KOPT-K1 (cell line): ENCODE results near the gene DDIT3.
"Not testable (repeated sequence)": the region's sequence is repeated elsewhere in the genome, so short reads cannot be mapped to it uniquely, and the experiment has no call there.

Experiments used
- H3K27ac ChIP-seq: fragments of 200-600 bp; sonication (generic); 2 replicates; pipeline ENCODE4 v1.5.1; 2016; ENCODE audit warnings: antibody characterized with exemption, mild to moderate bottlenecking, low read depth, low read length; ENCODE audit not compliant: poor library complexity, severe bottlenecking
- H3K36me3 ChIP-seq: fragments of 200-600 bp; sonication (generic); 2 replicates; pipeline ENCODE4 v1.5.1; 2017; ENCODE audit warnings: antibody characterized with exemption, mild to moderate bottlenecking, low read length, moderate library complexity; ENCODE audit not compliant: insufficient read depth
- H3K9me3 ChIP-seq: fragments of 200-600 bp; sonication (generic); 2 replicates; pipeline ENCODE4 v1.5.1; 2017; ENCODE audit warnings: antibody characterized with exemption, low read length, mild to moderate bottlenecking; ENCODE audit not compliant: insufficient read depth, poor library complexity, severe bottlenecking

Gene DDIT3, protein sequence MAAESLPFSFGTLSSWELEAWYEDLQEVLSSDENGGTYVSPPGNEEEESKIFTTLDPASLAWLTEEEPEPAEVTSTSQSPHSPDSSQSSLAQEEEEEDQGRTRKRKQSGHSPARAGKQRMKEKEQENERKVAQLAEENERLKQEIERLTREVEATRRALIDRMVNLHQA

DNA sequence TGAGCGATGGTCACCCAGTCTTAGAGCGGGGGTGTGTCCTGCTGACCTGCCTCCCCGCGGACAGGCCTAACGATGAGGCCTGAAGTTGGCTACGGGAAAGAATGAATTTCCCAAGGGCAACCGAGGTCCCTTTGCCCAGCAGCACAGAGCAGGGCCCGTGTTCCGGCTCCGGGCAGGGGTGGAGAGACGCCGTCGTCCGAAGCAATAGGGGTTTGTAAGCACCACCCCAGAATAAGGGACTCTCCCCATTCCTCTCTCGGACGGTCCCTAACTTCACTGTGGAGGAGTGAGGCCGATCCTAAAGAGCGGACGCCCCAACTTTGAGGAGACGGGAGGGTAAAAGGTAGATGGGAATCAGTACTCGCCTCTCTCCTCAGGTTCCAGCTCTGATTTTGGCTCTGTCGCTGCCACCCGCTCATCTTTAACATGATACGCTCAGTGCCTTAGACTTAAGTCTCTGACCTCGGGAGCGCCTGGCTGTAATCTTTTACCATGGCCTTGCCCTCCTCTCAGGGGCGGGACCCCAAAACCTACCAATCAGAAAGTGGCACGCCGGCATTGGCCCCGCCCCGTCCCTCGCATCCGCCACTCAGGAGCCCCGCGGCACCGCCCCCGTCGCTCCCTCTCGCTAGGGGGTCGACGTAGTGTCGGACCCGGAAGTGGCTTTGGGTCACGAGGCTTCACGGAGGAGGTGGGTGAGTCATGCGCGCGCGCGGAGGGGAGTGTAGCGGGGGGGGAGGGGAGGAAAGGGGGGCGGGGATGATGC, at the start of gene DDIT3:
DDIT3 (minus strand) TSS at position 462 of the 766 bp plus-strand sequence. CDS start 3,108 bp downstream, outside the sequence.
- peak within 1 kb of the TSS; percentile 96 for H3K27ac ChIP-seq
- peaks cover 58% of the 10 kb centered on the region for H3K36me3 ChIP-seq
- no peaks in the 10 kb centered on the region for H3K9me3 ChIP-seq

DNA sequence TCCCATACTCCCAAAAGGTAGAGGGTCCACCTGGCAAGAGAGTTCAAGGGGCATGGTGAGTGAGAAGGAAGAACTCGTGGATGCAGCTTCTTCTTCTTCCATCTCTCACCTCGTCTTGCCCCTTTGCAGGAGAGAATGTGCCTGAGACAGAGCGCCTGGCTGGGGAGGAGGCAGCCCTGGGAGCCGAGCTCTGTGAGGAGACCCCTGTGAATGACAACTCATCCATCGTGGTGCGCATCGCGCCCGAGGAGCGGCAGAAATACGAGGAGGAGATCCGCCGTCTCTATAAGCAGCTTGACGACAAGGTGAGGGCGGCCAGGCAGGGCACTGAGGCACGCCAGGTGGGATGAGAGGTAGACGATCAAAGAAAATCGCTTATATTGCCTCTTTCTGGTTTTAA, 49.5 kb upstream of the DDIT3 start:
- Histone ChIP-seq H3K9me3 (no peaks in the 10 kb centered on the region), H3K27ac (no peak overlapping the region), H3K36me3 (no peaks in the 10 kb centered on the region)

DNA sequence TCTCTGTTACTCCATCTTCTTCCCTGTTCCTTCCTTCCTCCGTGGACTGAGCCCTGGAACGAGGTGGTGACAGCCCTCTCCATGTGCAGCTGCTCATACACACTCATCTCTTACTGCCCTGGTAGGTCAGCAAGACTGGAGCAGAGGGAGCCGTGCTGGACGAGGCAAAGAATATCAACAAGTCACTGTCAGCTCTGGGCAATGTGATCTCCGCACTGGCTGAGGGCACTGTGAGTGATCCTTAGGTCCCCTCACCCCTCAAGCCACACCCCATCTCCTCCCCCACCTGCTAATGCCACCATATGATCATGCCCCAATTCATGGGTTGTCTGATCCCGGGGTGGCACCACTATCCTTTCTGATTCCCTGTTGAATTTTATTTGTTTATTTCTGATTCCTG, 48.5 kb upstream of the DDIT3 start:
- no peaks in the 10 kb centered on the region for H3K9me3 ChIP-seq
- H3K36me3 ChIP-seq, result no peaks in the 10 kb centered on the region
- no peak overlapping the region for H3K27ac ChIP-seq

DNA sequence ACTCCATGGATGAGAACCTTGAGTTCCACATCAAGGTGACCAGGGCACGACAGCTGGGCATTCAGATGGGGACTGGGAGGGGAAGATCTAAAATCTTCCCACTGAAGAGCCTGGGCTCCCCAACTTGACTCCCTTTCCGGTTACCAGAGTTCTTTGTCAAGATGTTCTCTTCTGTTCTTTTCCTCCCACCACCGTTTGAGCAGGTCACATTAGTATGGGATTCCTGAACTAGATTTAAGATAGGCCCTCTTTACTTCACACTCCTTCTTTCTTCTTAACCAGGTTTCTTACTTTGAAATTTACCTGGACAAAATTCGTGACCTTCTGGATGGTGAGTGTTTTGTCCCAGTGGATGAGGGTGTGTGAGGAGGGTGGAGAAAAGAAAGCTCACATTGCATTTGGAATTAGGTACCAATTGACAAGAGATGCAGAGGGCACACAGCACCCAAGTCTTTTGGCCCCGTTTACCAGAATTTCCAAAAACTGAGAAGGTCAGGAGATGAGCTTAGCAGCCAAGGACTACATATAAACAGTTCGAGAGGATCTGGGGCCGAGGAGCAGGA, 43.9 kb upstream of the DDIT3 start:
- no peaks in the 10 kb centered on the region for H3K36me3 ChIP-seq
- H3K27ac ChIP-seq, result no peak overlapping the region
- no peaks in the 10 kb centered on the region for H3K9me3 ChIP-seq

DNA sequence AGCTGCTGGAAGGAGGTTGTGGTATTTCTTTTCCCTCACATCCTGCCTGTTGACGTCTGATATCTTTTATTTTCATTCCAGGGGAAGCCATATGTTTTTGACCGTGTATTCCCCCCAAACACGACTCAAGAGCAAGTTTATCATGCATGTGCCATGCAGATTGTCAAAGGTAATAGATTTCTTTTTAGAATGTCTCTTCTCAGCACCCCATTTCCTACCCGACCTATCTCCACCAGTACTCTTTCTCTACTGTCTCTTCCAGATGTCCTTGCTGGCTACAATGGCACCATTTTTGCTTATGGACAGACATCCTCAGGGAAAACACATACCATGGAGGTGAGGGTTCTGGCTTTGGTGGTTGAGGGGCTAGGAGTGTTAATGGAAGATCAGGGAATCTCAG, 43.0 kb upstream of the DDIT3 start:
- Histone ChIP-seq H3K27ac (no peak overlapping the region), H3K9me3 (no peaks in the 10 kb centered on the region), H3K36me3 (no peaks in the 10 kb centered on the region)

DNA sequence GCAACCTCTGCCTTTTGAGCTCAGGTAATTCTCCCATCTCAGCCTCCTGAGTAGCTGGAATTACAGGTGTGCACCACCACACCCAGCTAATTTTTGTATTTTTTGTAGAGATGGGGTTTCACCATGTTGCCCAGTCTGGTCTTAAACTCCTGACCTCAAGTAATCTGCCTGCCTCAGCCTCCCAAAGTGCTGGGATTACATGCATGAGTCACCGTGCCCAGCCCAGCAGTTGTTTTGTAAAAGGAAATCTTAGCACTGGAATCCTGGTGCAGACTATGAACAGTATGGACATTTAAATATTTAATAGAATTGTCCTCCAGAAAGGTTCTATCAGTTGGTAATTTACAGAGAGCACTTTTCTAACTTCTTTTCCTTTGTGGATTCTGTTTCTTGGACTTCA, 40.8 kb upstream of the DDIT3 start:
- not testable (repeated sequence) for H3K27ac ChIP-seq, H3K36me3 ChIP-seq, H3K9me3 ChIP-seq

DNA sequence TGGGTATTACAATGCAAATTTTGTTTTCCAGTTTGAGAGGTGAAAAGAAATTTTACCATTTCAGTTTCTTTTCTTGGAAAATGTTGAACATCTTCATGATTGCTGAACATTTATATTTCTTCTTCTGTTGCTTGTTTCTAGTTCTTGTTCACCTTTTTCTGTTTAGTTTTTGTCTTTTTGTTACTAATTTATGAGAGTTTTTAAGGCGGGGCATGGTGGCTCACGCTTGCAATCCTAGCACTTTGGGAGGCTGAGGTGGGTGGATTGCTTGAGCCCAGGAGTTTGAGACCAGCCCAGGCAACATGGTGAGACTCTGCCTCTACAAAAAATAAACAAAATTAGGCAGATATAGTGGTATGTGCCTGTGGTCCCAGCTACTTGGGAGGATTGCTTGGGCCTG, 40.2 kb upstream of the DDIT3 start:
- Histone ChIP-seq H3K27ac (no peak overlapping the region), H3K9me3 (no peaks in the 10 kb centered on the region), H3K36me3 (no peaks in the 10 kb centered on the region)

DNA sequence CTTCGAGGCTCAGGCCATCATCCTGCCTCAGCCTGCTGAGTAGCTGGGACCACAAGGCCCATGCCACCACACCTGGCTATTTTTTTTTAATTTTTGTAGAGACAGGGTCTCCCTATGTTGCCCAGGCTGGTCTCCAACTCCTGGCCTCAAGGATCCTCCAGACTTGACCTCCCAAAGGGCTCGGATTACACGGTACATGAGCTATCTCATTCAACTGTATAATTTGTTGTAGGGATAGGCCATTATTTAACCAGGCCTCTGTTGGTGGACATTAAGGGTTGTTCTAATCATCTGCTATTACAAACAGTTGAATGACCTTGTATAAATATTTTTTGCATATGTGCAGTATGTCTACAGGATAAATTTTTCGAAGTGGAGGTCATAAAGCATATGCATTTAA, 38.5 kb upstream of the DDIT3 start:
- Histone ChIP-seq H3K27ac (no peak overlapping the region), H3K36me3 (no peaks in the 10 kb centered on the region), H3K9me3 (no peaks in the 10 kb centered on the region)

DNA sequence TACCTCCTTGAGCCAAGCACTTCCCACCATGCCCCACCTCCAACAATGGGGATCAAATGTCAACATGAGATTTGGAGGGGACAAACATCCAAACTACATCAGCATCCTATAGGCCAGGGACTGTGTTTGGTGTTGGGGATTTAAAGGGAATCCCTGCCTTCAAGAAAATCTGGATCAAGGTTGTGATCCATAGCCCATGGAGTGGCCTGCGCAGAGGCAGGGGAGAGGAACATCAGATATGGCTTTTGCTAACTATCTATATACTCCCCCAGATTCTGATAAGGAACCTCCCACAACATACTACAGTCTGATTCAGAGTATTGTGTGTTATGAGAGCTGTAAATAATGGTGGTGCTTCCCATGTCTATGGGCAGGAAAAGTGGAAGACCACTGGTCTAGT, 34.6 kb upstream of the DDIT3 start:
- Histone ChIP-seq H3K9me3 (no peaks in the 10 kb centered on the region), H3K36me3 (no peaks in the 10 kb centered on the region)

DNA sequence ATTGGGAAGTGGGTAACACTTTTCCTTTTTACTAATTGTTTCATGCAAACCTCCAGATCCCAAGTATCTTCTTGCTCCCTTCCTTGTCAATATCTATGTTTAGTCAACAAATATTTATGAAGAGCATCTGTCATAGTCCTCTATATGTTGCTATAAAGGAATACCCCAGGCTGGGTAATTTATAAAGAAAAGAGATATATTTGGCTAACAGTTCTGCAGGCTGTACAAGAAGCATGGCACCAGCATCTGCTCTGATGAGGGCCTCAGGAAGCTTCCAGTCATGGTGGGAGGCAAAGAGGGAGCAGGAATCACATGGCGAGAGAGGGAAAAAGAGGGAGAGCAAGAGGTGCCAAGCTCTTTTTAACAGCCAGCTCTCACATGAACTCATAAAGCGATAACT, 34.1 kb upstream of the DDIT3 start:
- H3K36me3 ChIP-seq, result no peaks in the 10 kb centered on the region
- no peaks in the 10 kb centered on the region for H3K9me3 ChIP-seq
- no peak overlapping the region for H3K27ac ChIP-seq

More for the DNA sequence above, 34.6 kb upstream of the DDIT3 start:
- no peak overlapping the region for H3K27ac ChIP-seq

DNA sequence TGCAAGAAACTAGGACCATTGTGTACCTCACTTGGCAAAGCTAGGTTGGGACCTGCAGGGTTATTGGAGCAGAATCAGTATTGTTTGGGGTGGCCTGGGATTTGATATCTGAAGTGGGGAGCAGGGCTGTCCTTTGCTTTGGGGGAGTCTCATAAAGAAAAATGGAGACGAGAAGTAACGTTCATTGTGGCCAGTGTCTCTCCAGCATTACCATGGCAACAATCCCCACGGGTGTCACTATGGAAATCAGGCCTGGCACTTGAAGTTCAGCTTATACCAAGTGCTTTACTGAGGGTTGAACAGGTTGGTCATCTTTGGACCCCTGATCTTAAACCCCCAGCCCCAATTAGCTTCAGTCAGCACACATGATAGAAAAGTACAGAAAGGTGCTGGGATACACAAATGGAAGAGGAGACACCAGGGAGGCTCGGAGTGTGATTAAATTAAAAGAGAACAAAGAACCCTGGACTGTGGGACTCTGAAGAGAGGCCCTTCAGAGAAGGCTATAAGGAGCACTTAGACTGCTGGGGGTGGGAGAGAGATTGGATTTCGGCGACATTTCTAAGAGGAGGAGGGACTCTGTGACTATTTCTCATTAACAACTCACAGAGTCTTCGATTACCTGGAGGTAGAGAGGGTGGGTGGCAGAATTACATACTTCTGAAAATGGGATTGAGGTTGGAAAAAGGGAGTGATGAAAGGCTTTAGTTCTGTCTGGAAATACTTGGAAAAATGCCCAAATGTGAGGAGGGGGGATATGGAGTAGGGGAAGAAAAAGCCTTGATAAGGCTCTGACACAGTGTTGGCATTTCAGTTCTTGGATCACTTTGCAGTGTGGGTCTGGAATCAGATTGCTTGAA, 33.3 kb upstream of the DDIT3 start:
- Histone ChIP-seq H3K36me3 (no peaks in the 10 kb centered on the region), H3K27ac (no peak overlapping the region)

DNA sequence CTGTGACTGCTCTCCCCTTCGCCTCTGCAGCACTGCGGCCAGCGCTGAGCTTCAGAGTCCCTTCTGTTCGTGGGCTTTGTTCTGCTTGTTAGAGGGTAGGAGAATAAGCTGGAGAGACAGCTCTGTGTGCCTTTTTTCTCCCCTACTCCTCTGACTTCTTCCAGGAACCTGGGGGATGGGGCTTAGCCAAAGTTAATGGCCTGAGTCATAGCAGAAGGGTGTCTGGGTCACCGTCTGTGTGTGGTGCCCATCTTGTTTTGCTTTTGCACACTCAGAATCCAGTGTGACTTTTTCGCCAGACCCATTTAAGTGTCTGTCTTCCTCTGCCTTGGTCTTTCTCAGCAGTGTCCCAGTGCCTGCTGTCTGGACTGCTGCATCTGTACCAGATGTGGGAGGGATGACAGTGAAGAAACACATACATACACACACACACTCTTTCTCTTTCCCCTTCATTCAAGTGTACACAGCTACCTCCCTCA, 32.6 kb upstream of the DDIT3 start:
- Histone ChIP-seq H3K9me3 (no peaks in the 10 kb centered on the region), H3K36me3 (no peaks in the 10 kb centered on the region), H3K27ac (no peak overlapping the region)

More for the DNA sequence above, 33.3 kb upstream of the DDIT3 start:
- H3K9me3 ChIP-seq, result no peaks in the 10 kb centered on the region

DNA sequence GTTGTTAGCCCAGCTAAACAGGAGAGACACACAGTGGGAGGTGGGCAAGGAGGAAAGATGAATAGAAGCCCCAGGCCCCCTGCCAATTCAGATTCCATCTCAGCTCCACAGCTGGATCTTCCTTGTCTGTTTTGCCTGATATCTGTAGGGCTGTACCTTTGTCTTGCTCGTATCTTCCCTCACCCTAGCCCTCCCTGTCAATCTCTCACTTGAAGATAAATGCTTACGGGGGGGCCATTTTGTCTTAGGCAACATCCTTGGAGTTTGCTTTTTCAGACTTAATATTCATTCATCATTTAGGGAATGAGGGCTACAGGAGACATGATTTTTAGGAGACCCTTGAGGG, 32.0 kb upstream of the DDIT3 start:
- no peak overlapping the region for H3K27ac ChIP-seq
- no peaks in the 10 kb centered on the region for H3K9me3 ChIP-seq
- H3K36me3 ChIP-seq, result no peaks in the 10 kb centered on the region

DNA sequence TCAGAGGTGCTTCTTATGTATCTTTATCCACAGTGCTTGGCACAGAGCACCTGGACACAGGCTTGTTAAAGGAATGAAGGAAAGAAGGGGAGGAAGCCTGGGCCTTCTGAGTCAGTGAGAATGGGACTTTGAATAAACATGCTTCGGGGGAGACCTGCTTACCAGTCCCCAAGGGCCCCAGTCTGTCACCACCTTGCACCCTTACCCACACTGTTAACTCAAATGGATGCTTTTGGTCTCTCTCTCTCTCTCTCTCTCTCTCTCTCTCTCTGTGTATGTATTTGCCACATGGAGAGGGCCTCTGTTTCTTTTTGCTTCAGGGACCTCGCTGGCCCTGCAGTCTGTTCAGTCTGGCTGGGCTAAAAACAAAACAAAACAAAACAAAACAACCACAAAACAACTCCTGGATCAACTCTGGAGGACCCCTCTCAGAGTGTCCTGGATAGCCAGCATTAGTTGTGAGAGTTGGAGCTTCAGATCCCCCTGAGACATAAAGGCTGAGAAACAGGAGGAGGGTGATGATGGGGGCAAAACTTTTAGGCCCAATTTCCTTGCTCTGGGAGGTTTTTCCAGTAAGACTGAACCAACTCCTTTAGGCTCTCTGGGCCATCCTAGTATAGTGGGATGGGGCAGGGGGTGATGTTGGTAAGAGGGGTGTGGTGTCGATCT, 31.5 kb upstream of the DDIT3 start:
- Histone ChIP-seq H3K27ac (no peak overlapping the region), H3K9me3 (no peaks in the 10 kb centered on the region), H3K36me3 (no peaks in the 10 kb centered on the region)
